Measurements from ENCODE around the gene RET. TPM values are rescaled to one million over a fixed set of nuclear protein-coding genes. Genes with fewer than 3 reads are reported as not detected.

RET gene
- total RNA-seq, 4 donors from 2014 or later: 1.4 to 3.9 (median 1.8) TPM

- no peak for TF ChIP-seq CTCF (IDR thresholded peaks at IDR 0.05)
- 33 to 70% methylated on average over 2 of the region's 5 CpGs for WGBS, 2 donors (ENCODE audit: low coverage in 1 of 2)
- H3K27ac ChIP-seq: no peak overlapping the region
- no peaks in the 10 kb centered on the region for H3K36me3 ChIP-seq
- H3K4me1 ChIP-seq: no peaks in the 10 kb centered on the region
- no peak for ATAC-seq
- no peaks in the 10 kb centered on the region for H3K9me3 ChIP-seq
- H3K27me3 ChIP-seq: peaks cover 63% of the 10 kb centered on the region
- H3K4me3 ChIP-seq: no peak overlapping the region
Observed at GRCh38 chr10:43056568-43057011, 20.3 kb upstream of the RET start.

- no peak for TF ChIP-seq CTCF (IDR thresholded peaks at IDR 0.05)
- no peak for TF ChIP-seq POLR2A (IDR thresholded peaks at IDR 0.05)
- no peak for TF ChIP-seq EP300 (IDR thresholded peaks at IDR 0.05)
- no peak for TF ChIP-seq POLR2AphosphoS5 (IDR thresholded peaks at IDR 0.05)
- WGBS, 2 donors (ENCODE audit: low coverage in 1 of 2): 25 to 46% methylated on average over 2 of the region's 7 CpGs
- H3K4me3 ChIP-seq: no peak overlapping the region
- ATAC-seq: no peak
- H3K4me1 ChIP-seq: no peaks in the 10 kb centered on the region
- peaks cover 63% of the 10 kb centered on the region for H3K27me3 ChIP-seq
- no peaks in the 10 kb centered on the region for H3K9me3 ChIP-seq
- H3K36me3 ChIP-seq: no peaks in the 10 kb centered on the region
- H3K27ac ChIP-seq: no peak overlapping the region
Observed at GRCh38 chr10:43057231-43057711, 19.6 kb upstream of the RET start.

- TF ChIP-seq CTCF (IDR thresholded peaks at IDR 0.05) (no peak), POLR2AphosphoS5 (IDR thresholded peaks at IDR 0.05) (no peak), POLR2A (IDR thresholded peaks at IDR 0.05) (no peak), EP300 (IDR thresholded peaks at IDR 0.05) (no peak)
- no peak overlapping the region for H3K27ac ChIP-seq
- peaks cover 63% of the 10 kb centered on the region for H3K27me3 ChIP-seq
- H3K4me3 ChIP-seq: no peak overlapping the region
- ATAC-seq: no peak
- no peaks in the 10 kb centered on the region for H3K36me3 ChIP-seq
- H3K4me1 ChIP-seq: no peaks in the 10 kb centered on the region
- no peaks in the 10 kb centered on the region for H3K9me3 ChIP-seq
- 68 to 89% methylated on average over 6 to 8 of the region's 9 CpGs for WGBS, 2 donors (ENCODE audit: low coverage in 1 of 2)
Observed at GRCh38 chr10:43057831-43058340, 19.0 kb upstream of the RET start.

- no peaks in the 10 kb centered on the region for H3K36me3 ChIP-seq
- TF ChIP-seq POLR2AphosphoS5 (IDR thresholded peaks at IDR 0.05) (no peak), CTCF (IDR thresholded peaks at IDR 0.05) (no peak), EP300 (IDR thresholded peaks at IDR 0.05) (no peak), POLR2A (IDR thresholded peaks at IDR 0.05) (no peak)
- H3K4me3 ChIP-seq: no peak overlapping the region
- peaks cover 63% of the 10 kb centered on the region for H3K27me3 ChIP-seq
- no peaks in the 10 kb centered on the region for H3K9me3 ChIP-seq
- no peak overlapping the region for H3K27ac ChIP-seq
- no peak for ATAC-seq
- H3K4me1 ChIP-seq: no peaks in the 10 kb centered on the region
- WGBS, 2 donors (ENCODE audit: low coverage in 1 of 2): 80% methylated on average over 4 of the region's 13 CpGs; no CpG with 5 or more reads in 1 of the 2 donors
Observed at GRCh38 chr10:43058716-43059335, 18.0 kb upstream of the RET start.

GRCh38 chr10:43059336-43059720 is 17.5 kb upstream of the RET start:
- no peak overlapping the region for H3K4me3 ChIP-seq
- H3K36me3 ChIP-seq: no peaks in the 10 kb centered on the region
- no peak for TF ChIP-seq POLR2AphosphoS5 (IDR thresholded peaks at IDR 0.05)
- H3K27ac ChIP-seq: no peak overlapping the region
- H3K27me3 ChIP-seq: peaks cover 63% of the 10 kb centered on the region
- H3K4me1 ChIP-seq: no peaks in the 10 kb centered on the region
- no peak for ATAC-seq
- WGBS, 2 donors (ENCODE audit: low coverage in 1 of 2): 41 to 50% methylated on average over 2 to 3 of the region's 6 CpGs
- no peaks in the 10 kb centered on the region for H3K9me3 ChIP-seq
